Uterus (tissue), 4 donors: ENCODE measurements around the gene ZNF335. TPM values are rescaled to one million over a fixed set of nuclear protein-coding genes. Genes with fewer than 3 reads are reported as not detected.
"Not testable (repeated sequence)": the region's sequence is repeated elsewhere in the genome, so short reads cannot be mapped to it uniquely, and the experiment has no call there.

Experiments used
- DNase-seq, 2 donors: peaks; one replicate each; pipeline ENCODE4 v3.0.0-alpha.2; 2019 to 2020
- H3K27ac ChIP-seq, 2 donors: fragments of 200-600 bp; sonication (generic); 1 replicate in 1 of 2; 2 replicates in 1 of 2; pipeline ENCODE4 v1.5.1; 2016 to 2018
- H3K27me3 ChIP-seq, 2 donors: fragments of 200-600 bp; sonication (generic); one replicate each; pipeline ENCODE4 v1.5.1; 2018 to 2019; ENCODE audit warnings: control low read depth in 1 of 2
- H3K36me3 ChIP-seq, 2 donors: fragments of 200-600 bp; sonication (generic); one replicate each; pipeline ENCODE4 v1.5.1; 2019; ENCODE audit warnings: control low read depth in 1 of 2
- H3K4me1 ChIP-seq, 2 donors: fragments of 200-600 bp; sonication (generic); one replicate each; pipeline ENCODE4 v1.5.1; 2018 to 2019; ENCODE audit warnings: control low read depth in 1 of 2
- H3K4me3 ChIP-seq, 2 donors: fragments of 200-600 bp; sonication (generic); 1 replicate in 1 of 2; 2 replicates in 1 of 2; pipeline ENCODE4 v1.5.1; 2018 to 2019; ENCODE audit warnings: mild to moderate bottlenecking in 1 of 2
- H3K9me3 ChIP-seq, 2 donors: fragments of 200-600 bp; sonication (generic); one replicate each; pipeline ENCODE4 v1.5.1; 2019; ENCODE audit warnings: control low read depth in 1 of 2
- CTCF ChIP-seq, 4 experiments: fragments of 200-600 bp in 2 of 4; fragments of 450-650 bp in 2 of 4; sonication (generic) in 2 of 4; IDR thresholded peaks; one replicate each; pipeline ENCODE4 v1.5.1; 2016 to 2019; ENCODE audit warnings: antibody characterized with exemption in 4 of 4, mild to moderate bottlenecking in 2 of 4, moderate library complexity in 1 of 4
- POLR2A ChIP-seq, 2 donors: fragments of 450-650 bp; IDR thresholded peaks; one replicate each; pipeline ENCODE4 v1.6.1; 2016; ENCODE audit warnings: antibody characterized with exemption in 2 of 2, mild to moderate bottlenecking in 1 of 2, moderate library complexity in 1 of 2
- intact Hi-C: fragments of 100-400 bp; cut with DNase I; formaldehyde crosslinking; loops from one replicate; pipeline ENCODE4 v1.15.1; 2023; ENCODE audit warnings: low total_unique reads
- total RNA-seq, 4 donors: library from RNA; depleted of rRNA in 3 of 4; stranded (reverse); fragments of >200 nt in 3 of 4; gene quantifications; one replicate each; pipeline versions ENCODE4 v1.1.0 to v1.2.4, GENCODE V29; 2014 to 2023
- donor health status: DM: yes; HTN: yes; CAD: no.

The ZNF335 gene
- total RNA-seq, 4 donors from 2014 or later = 14.9 to 40.0 (median 29.0) TPM

DNA sequence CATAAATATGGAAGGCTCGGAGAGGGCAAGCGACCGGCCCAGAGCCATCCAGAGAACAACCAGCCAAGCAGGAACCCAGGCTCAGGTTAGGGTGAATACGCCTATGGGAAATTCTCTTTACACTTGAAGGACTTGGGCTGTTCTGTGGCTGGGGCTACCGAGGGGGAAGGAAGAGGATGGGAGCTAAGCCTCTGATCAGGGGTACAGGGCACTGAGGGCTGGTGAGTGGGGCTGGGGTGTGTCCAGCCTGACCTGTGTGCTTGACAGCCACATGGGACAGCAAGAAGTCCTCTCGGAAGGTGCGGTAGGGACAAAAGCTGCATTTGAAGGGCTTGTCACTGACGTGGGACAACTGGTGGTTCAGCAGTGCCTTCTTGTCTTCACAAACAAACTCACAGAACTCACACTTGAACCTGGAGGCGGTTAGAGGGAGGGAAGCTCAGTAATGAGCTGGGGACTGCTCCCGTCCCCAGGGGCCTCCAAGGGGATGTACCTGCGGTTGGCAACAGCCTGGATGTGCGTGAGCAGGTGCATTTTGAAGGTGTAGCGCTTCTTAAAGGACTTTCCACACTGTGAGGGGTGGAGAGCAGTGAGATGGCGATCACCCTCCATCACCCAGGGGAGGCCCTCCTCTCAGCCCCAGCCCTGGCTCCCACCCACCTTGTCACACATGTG is 11.9 kb downstream of the ZNF335 start:
- intact Hi-C loops = no loop called here
- TF ChIP-seq CTCF (IDR thresholded peaks at IDR 0.05) = no peak
- no peak for TF ChIP-seq POLR2A (IDR thresholded peaks at IDR 0.05)
- Histone ChIP-seq H3K27me3 (no peaks in the 10 kb centered on the region), H3K9me3 (no peaks in the 10 kb centered on the region), H3K36me3 (no peaks in the 10 kb centered on the region), H3K4me3 (no peak overlapping the region), H3K4me1 (no peaks in the 10 kb centered on the region), H3K27ac (no peak overlapping the region)
- DNase-seq = no peak

- no peak overlapping the region for H3K4me3 ChIP-seq
- no peaks in the 10 kb centered on the region for H3K36me3 ChIP-seq
- intact Hi-C loops = no loop called here
- no peak for TF ChIP-seq CTCF (IDR thresholded peaks at IDR 0.05)
- no peak for TF ChIP-seq POLR2A (IDR thresholded peaks at IDR 0.05)
- H3K27ac ChIP-seq = no peak overlapping the region
- H3K9me3 ChIP-seq = no peaks in the 10 kb centered on the region
- no peaks in the 10 kb centered on the region for H3K4me1 ChIP-seq
- H3K27me3 ChIP-seq = no peaks in the 10 kb centered on the region
- no peak for DNase-seq
Measured at GRCh38 chr20:45959126-45959525, 12.9 kb downstream of the ZNF335 start.

DNA sequence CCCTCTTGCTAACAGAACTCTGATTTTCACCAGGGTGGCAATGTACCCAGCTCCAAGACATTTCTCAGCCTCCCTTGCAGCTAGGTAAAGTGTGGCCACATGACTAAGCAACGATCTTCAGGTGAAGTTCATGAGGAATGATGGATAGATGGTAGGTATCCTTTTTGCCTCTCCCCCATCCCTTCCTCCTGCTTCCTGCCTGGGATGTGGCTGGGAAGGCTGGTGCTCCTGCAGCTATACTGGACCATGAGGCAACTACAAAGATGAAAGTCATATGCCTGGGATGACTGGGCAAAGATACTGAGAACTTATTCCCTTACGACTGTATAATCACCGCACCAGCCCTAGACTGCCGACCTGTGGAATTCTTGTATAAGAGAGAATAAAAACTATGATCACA is 13.4 kb downstream of the ZNF335 start:
- TF ChIP-seq POLR2A (IDR thresholded peaks at IDR 0.05) (no peak), CTCF (IDR thresholded peaks at IDR 0.05) (no peak)
- no peaks in the 10 kb centered on the region for H3K36me3 ChIP-seq
- H3K9me3 ChIP-seq = no peaks in the 10 kb centered on the region
- no peaks in the 10 kb centered on the region for H3K4me1 ChIP-seq
- H3K27me3 ChIP-seq = no peaks in the 10 kb centered on the region
- DNase-seq = no peak
- no peak overlapping the region for H3K4me3 ChIP-seq
- no peak overlapping the region for H3K27ac ChIP-seq
- intact Hi-C loops = no loop called here

DNA sequence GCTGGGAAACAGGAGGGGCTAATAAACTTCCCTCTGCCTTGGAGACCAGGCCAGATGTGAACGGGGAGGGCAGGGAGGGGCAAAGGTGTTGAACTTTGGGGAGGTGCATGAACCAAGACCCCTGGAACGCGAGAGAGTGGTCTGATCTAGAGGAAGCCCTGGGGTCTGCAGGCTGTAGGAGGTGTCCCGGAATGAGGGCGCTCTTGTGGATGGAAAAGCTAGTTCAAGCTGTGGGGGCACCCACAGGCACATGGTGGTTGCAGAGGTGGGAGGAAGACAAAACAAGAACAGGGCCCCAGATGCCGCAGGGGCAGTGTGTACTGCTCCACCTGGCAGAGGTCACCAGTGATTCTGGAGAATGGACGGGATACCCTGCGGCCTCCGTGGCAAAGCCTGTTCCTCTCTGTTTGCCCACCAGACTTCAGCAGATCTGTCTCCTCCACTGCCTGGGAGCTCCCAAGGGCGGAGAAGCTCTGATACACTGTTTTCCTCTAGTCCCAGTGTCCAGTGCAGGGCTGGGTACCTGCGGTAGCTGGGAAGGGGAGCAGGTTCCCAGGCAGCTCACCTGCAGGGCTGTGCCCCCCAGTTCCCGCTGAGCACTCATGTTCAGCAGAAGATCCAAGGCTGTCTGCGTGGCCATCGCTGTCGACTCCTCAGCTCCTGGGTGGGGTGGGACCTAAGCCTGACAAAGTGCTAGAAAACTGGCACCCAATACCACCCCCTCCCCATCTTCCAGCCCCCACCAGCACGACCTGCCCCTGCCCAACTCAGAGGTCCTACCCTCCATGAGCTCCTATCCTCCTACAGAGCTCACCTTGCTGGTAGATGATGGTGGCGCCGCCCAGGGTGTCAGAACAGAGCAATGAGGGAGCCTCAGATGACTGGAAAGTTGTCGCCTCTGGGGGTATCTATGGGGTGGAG is 14.7 kb downstream of the ZNF335 start:
- H3K36me3 ChIP-seq = no peaks in the 10 kb centered on the region

GRCh38 chr20:45956326-45956725 is 15.7 kb downstream of the ZNF335 start:
- H3K9me3 ChIP-seq, H3K4me3 ChIP-seq, H3K27me3 ChIP-seq, H3K27ac ChIP-seq, intact Hi-C loops, DNase-seq, H3K36me3 ChIP-seq, H3K4me1 ChIP-seq: not testable (repeated sequence)

More for the DNA sequence above, 14.7 kb downstream of the ZNF335 start:
- Histone ChIP-seq H3K9me3 (no peaks in the 10 kb centered on the region), H3K4me1 (no peaks in the 10 kb centered on the region), H3K27ac (no peak overlapping the region), H3K4me3 (no peak overlapping the region), H3K27me3 (no peaks in the 10 kb centered on the region)
- TF ChIP-seq CTCF (IDR thresholded peaks at IDR 0.05) = no peak
- TF ChIP-seq POLR2A (IDR thresholded peaks at IDR 0.05) = no peak
- DNase-seq = no peak
- intact Hi-C loops = no loop called here
